Fibroblast of the aortic adventitia (primary cell): ENCODE results near the gene ACTG1. TPM values are rescaled to one million over a fixed set of nuclear protein-coding genes. Genes with fewer than 3 reads are reported as not detected.

Experiments
- DNase-seq: peaks from one replicate; pipeline ENCODE4 v3.0.0-alpha.2; 2010; ENCODE audit warnings: low read depth
- H3K4me3 ChIP-seq: 2 replicates; pipeline ENCODE4 v1.5.1; 2011; ENCODE audit warnings: low read depth, mild to moderate bottlenecking, control low read depth, low read length, moderate library complexity
- CTCF ChIP-seq: IDR thresholded peaks from 2 replicates; pipeline ENCODE4 v1.5.1; 2011; ENCODE audit warnings: mild to moderate bottlenecking, low read length, control low read depth, inconsistent platforms; ENCODE audit not compliant: insufficient read depth
- total RNA-seq: library from RNA; depleted of rRNA; stranded (reverse); fragments of >200 nt; gene quantifications from 2 replicates; pipeline ENCODE4 v1.2.3, GENCODE V29; 2012; ENCODE audit warnings: low replicate concordance

Gene ACTG1
- total RNA-seq, 1 donor: 6,650 TPM

- DNase-seq: no peak
- no peak overlapping the region for H3K4me3 ChIP-seq
- no peak for TF ChIP-seq CTCF
These were observed 45.8 kb downstream of the ACTG1 start for GRCh38 chr17:81466564-81467472.

GRCh38 chr17:81465910-81466309 is 46.7 kb downstream of the ACTG1 start:
- DNase-seq: no peak
- H3K4me3 ChIP-seq: no peak overlapping the region
- TF ChIP-seq CTCF: no peak

DNA sequence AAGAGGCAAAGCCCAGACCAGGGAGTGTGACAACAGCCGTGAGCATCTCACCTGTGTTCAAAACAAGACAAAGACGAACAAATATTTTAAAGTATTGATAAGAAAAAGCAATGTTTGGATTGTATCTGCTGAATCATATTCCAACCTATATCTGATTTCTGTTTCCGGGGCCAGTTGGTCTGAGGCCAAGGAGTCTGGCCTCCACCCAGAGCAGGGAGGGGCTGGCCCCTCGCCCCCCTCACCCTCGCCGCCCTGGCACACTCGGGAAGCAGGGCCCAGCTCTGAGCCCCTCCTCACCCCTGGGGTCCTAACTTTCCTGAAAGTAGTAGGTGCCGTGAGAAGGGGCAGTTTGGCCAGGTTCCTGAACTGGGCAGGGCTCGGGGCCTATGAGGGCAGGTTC is 48.0 kb downstream of the ACTG1 start:
- no peak overlapping the region for H3K4me3 ChIP-seq
- no peak for TF ChIP-seq CTCF
- no peak for DNase-seq

DNA sequence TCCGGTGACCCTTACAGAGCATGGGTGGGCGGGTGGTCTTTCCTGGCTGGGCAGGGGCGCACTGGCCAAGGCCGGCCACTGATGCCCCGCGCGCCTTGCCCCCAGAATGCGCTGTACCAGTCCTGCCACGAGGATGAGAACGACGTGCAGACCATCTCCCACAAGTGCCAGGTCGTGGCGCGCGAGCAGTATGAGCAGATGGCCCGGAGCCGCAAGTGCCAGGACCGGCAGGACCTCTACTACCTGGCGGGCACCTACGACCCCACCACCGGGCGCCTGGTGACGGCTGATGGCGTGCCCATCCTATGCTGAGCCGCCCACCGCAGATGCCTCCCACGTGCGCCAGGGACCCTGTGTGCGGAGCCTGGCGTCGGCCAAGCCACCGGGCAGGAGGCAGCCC is 49.1 kb downstream of the ACTG1 start:
- no peak for TF ChIP-seq CTCF

GRCh38 chr17:81462506-81463125 is 50.0 kb downstream of the ACTG1 start:
- TF ChIP-seq CTCF: no peak
- H3K4me3 ChIP-seq: no peak overlapping the region
- DNase-seq: no peak

More for the DNA sequence above, 49.1 kb downstream of the ACTG1 start:
- DNase-seq: no peak
- no peak overlapping the region for H3K4me3 ChIP-seq

GRCh38 chr17:81461607-81462500 is 50.7 kb downstream of the ACTG1 start:
- no peak overlapping the region for H3K4me3 ChIP-seq
- TF ChIP-seq CTCF: no peak
- DNase-seq: no peak
